CD4-positive, CD25-positive, alpha-beta regulatory T cell (primary cell): Measurements from ENCODE around the gene GLB1L2. TPM values are rescaled to one million over a fixed set of nuclear protein-coding genes. Genes with fewer than 3 reads are reported as not detected.

Experiments used
- ATAC-seq, 2 donors: fragments of 150-1000 bp; cut with Tn5 transposase; one replicate each; pipeline ENCODE4 v1.10.0; 2021; ENCODE audit warnings: low read depth in 2 of 2, moderate number of reproducible peaks in 2 of 2, moderate library complexity in 1 of 2
- DNase-seq, 3 donors: peaks; one replicate each; pipeline versions ENCODE4 v3.0.0 to v3.0.0-alpha.2; 2012 to 2022; ENCODE audit warnings: mixed read lengths in 1 of 3
- H3K27ac ChIP-seq: one replicate; pipeline ENCODE4 v1.7.0; 2013; ENCODE audit warnings: mild to moderate bottlenecking, low read length; ENCODE audit not compliant: insufficient read depth, poor library complexity, severe bottlenecking
- H3K27me3 ChIP-seq: one replicate; pipeline ENCODE4 v1.7.0; 2013; ENCODE audit warnings: low read length; ENCODE audit not compliant: control insufficient read depth, insufficient read depth
- H3K36me3 ChIP-seq: one replicate; pipeline ENCODE4 v1.7.0; 2013; ENCODE audit warnings: mild to moderate bottlenecking, low read length, moderate library complexity; ENCODE audit not compliant: control insufficient read depth, insufficient read depth
- H3K4me1 ChIP-seq: 2 replicates; pipeline ENCODE4 v1.7.0; 2013; ENCODE audit warnings: mild to moderate bottlenecking, low read length; ENCODE audit not compliant: insufficient read depth, control insufficient read depth, poor library complexity, severe bottlenecking
- H3K4me3 ChIP-seq: one replicate; pipeline ENCODE4 v1.7.0; 2013; ENCODE audit warnings: low read depth, mild to moderate bottlenecking, low read length, moderate library complexity
- H3K9me3 ChIP-seq, 2 experiments: 1 replicate in 1 of 2; 2 replicates in 1 of 2; pipeline ENCODE4 v1.7.0; 2013; ENCODE audit warnings: low read length in 2 of 2, mild to moderate bottlenecking in 1 of 2, moderate library complexity in 1 of 2; ENCODE audit not compliant: control insufficient read depth in 2 of 2
- H3K27ac Mint-ChIP-seq, 3 donors: one replicate each; pipeline ENCODE4 v1.8.0; 2020 to 2022; ENCODE audit warnings: mild to moderate bottlenecking in 3 of 3, mixed read lengths in 3 of 3, moderate library complexity in 2 of 3
- H3K27me3 Mint-ChIP-seq: one replicate; pipeline ENCODE4 v1.8.0; 2022; ENCODE audit warnings: mild to moderate bottlenecking, mixed read lengths
- H3K36me3 Mint-ChIP-seq: one replicate; pipeline ENCODE4 v1.8.0; 2020; ENCODE audit warnings: mixed read lengths
- H3K4me1 Mint-ChIP-seq, 4 donors: one replicate each; pipeline ENCODE4 v1.8.0; 2020 to 2022; ENCODE audit warnings: mixed read lengths in 4 of 4, mild to moderate bottlenecking in 1 of 4
- H3K4me3 Mint-ChIP-seq, 4 donors: one replicate each; pipeline ENCODE4 v1.8.0; 2020 to 2022; ENCODE audit warnings: mild to moderate bottlenecking in 4 of 4, mixed read lengths in 4 of 4, moderate library complexity in 3 of 4
- H3K9me3 Mint-ChIP-seq, 7 donors: one replicate each; pipeline ENCODE4 v1.8.0; 2020 to 2022; ENCODE audit warnings: mixed read lengths in 7 of 7, mild to moderate bottlenecking in 3 of 7, moderate library complexity in 2 of 7
- polyA plus RNA-seq, 4 donors: library from polyadenylated mRNA; unstranded; fragments of 300-500 nt; fragmentation: Illumina TruSeq; gene quantifications; one replicate each; pipeline ENCODE4 v1.2.3, GENCODE V29; 2021
- total RNA-seq: library from RNA; stranded (reverse); gene quantifications from one replicate; pipeline ENCODE4 v1.2.3, GENCODE V29; 2022

The GLB1L2 gene
- total and polyA plus RNA-seq, 5 donors from 2014 or later, result 0.11 to 0.79 (median 0.54) TPM; not detected in 1

- no peaks in the 10 kb centered on the region for H3K27me3 ChIP-seq
- Mint-ChIP-seq H3K27me3 (no peaks in the 10 kb centered on the region), H3K36me3 (no peaks in the 10 kb centered on the region), H3K27ac (no peak overlapping the region), H3K4me3 (no peak overlapping the region), H3K4me1 (peaks cover 0 to 14% (median 2%) of the 10 kb centered on the region in 4 donors), H3K9me3 (no peaks in the 10 kb centered on the region)
- ATAC-seq (no peak), DNase-seq (no peak)
- H3K4me1 ChIP-seq, result peaks cover 10% of the 10 kb centered on the region
- no peak overlapping the region for H3K4me3 ChIP-seq
- H3K9me3 ChIP-seq, result no peaks in the 10 kb centered on the region
- H3K27ac ChIP-seq, result no peak overlapping the region
- no peaks in the 10 kb centered on the region for H3K36me3 ChIP-seq
Measured at GRCh38 chr11:134387501-134387900, 55.7 kb downstream of the GLB1L2 start.

DNA sequence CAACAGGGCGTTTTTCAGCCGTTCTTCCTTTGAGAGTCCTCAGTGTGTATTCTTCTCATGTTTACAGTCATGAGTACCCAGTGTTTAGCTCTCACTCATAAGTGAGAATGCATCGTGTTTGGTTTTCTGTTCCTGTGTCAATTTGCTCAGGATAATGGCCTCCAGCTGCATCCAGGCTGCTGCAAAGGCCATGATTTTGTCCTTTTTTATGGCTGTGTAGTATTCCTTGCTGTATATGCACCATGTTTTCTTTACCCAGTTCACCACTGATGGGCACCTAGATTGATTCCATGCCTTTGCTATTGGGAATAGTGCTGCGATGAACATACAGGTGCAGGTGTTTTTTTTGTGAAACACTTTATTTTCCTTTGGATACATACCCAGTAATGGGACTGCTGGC is 56.8 kb downstream of the GLB1L2 start:
- H3K4me3 Mint-ChIP-seq, result no peak overlapping the region
- H3K4me1 ChIP-seq, result peaks cover 10% of the 10 kb centered on the region
- no peak overlapping the region for H3K27ac ChIP-seq

DNA sequence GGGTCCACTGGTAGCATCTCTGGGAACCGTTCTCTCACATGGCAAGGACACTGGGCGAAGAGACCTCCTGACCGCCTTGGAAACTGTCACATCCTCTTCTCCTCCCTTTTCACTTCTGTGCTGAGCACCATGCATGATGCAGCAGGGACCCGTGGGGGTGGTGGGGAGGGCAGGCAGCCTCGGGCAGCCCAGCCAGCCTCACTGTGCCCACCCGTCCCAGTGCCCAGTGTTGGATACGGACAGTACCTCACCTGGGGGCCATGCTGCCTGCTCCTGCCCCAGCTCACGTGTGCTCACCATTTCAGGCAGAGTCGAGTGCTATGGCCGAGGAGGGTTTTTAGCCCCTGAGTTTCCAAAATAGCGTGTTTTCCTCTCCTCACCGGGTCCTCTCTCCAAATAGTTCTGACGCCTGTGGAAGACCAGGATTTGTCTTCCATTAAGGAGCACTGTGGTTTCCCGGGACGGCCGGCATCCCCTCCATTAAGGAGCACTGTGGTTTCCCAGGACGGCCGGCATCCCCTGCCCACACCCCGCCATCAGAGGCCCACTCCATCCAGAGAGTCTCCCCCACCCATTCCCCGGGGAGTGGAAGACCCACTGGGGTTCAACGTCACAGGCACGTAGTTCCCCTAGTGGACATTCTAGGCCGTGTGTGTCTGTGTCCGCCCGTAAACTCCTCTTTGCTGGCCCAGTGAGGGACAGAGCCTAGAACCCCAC is 57.8 kb downstream of the GLB1L2 start:
- H3K27me3 ChIP-seq, result no peaks in the 10 kb centered on the region
- Mint-ChIP-seq H3K4me1 (peaks cover 0 to 14% (median 2%) of the 10 kb centered on the region in 4 donors), H3K9me3 (no peaks in the 10 kb centered on the region), H3K27ac (no peak overlapping the region), H3K27me3 (no peaks in the 10 kb centered on the region), H3K4me3 (no peak overlapping the region), H3K36me3 (no peaks in the 10 kb centered on the region)
- peaks cover 10% of the 10 kb centered on the region for H3K4me1 ChIP-seq
- H3K4me3 ChIP-seq, result no peak overlapping the region
- no peak overlapping the region for H3K27ac ChIP-seq
- no peak for ATAC-seq
- H3K9me3 ChIP-seq, result no peaks in the 10 kb centered on the region
- H3K36me3 ChIP-seq, result no peaks in the 10 kb centered on the region
- DNase-seq, result no peak

More for the DNA sequence above, 56.8 kb downstream of the GLB1L2 start:
- Mint-ChIP-seq H3K27ac (no peak overlapping the region), H3K36me3 (no peaks in the 10 kb centered on the region), H3K27me3 (no peaks in the 10 kb centered on the region), H3K4me1 (peaks cover 0 to 14% (median 2%) of the 10 kb centered on the region in 4 donors), H3K9me3 (no peaks in the 10 kb centered on the region)
- no peaks in the 10 kb centered on the region for H3K27me3 ChIP-seq
- no peaks in the 10 kb centered on the region for H3K9me3 ChIP-seq
- ATAC-seq, result no peak
- no peaks in the 10 kb centered on the region for H3K36me3 ChIP-seq
- DNase-seq, result no peak
- H3K4me3 ChIP-seq, result no peak overlapping the region

DNA sequence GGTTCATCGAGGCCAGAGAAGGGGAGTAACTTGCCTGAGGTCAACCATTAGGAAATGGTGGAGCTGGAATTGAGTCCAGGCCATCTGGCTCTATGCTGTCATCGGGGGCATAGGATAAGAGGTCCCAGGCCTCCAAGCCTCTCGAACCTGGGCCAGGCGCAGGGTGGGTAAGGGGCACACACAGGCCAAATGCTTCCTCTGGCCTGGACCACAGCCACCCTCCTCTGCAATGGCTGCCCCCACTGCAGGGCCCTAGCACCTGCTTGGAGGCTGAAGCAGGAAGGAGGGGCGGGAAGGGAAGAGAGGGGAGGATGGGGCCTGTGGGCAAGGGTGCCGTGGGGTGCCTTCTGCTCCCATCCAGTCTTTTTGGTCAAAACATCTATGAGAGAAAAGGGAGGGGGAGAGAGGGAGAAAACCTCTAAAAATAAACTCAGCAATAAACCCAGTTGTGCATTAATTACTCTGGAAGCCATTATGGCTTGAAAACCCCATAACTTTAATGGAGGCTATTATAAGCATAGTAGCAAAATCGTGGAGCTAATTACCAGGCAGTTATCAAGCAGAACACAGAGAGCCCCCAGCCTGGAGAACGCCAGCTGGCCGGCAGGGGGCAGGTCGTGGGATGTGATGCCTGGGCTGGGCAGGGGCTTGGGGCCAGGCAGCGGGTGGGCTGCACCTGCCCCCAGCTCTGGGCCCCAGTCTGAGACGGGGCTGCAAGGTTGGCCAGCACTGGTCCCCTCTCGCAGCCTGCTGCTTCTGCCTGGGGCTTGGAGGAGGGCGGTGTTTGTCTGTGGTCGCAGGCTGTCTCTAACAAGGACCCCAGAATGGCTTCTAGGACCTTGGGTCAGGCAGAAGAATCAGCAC is 59.1 kb downstream of the GLB1L2 start:
- Histone ChIP-seq H3K4me1 (peaks cover 10% of the 10 kb centered on the region), H3K4me3 (no peak overlapping the region), H3K36me3 (no peaks in the 10 kb centered on the region), H3K9me3 (no peaks in the 10 kb centered on the region), H3K27me3 (no peaks in the 10 kb centered on the region), H3K27ac (no peak overlapping the region)
- no peak for ATAC-seq
- peaks cover 3% of the 10 kb centered on the region for H3K27me3 Mint-ChIP-seq
- no peak overlapping the region for H3K4me3 Mint-ChIP-seq
- no peaks in the 10 kb centered on the region for H3K9me3 Mint-ChIP-seq
- no peak overlapping the region for H3K27ac Mint-ChIP-seq
- H3K36me3 Mint-ChIP-seq, result no peaks in the 10 kb centered on the region
- peaks cover 0 to 14% (median 2%) of the 10 kb centered on the region in 4 donors for H3K4me1 Mint-ChIP-seq
- DNase-seq, result no peak

GRCh38 chr11:134391656-134392055 is 59.9 kb downstream of the GLB1L2 start:
- Histone ChIP-seq H3K4me3 (no peak overlapping the region), H3K9me3 (no peaks in the 10 kb centered on the region), H3K36me3 (no peaks in the 10 kb centered on the region), H3K27me3 (no peaks in the 10 kb centered on the region), H3K4me1 (peaks cover 7% of the 10 kb centered on the region), H3K27ac (no peak overlapping the region)
- H3K27me3 Mint-ChIP-seq, result peaks cover 4% of the 10 kb centered on the region
- H3K4me3 Mint-ChIP-seq, result no peak overlapping the region
- peaks cover 0 to 9% (median 2%) of the 10 kb centered on the region in 4 donors for H3K4me1 Mint-ChIP-seq
- no peak overlapping the region for H3K27ac Mint-ChIP-seq
- DNase-seq (no peak), ATAC-seq (no peak)
- H3K36me3 Mint-ChIP-seq, result no peaks in the 10 kb centered on the region
- H3K9me3 Mint-ChIP-seq, result no peaks in the 10 kb centered on the region

GRCh38 chr11:134392953-134393615 is 61.3 kb downstream of the GLB1L2 start:
- H3K9me3 Mint-ChIP-seq, result peaks cover 0 to 1% (median 0%) of the 10 kb centered on the region in 7 donors
- H3K27me3 ChIP-seq, result no peaks in the 10 kb centered on the region
- no peak for DNase-seq
- H3K4me3 Mint-ChIP-seq, result no peak overlapping the region
- no peaks in the 10 kb centered on the region for H3K9me3 ChIP-seq
- no peaks in the 10 kb centered on the region for H3K36me3 Mint-ChIP-seq
- H3K4me1 Mint-ChIP-seq, result no peaks in the 10 kb centered on the region
- ATAC-seq, result no peak
- no peaks in the 10 kb centered on the region for H3K36me3 ChIP-seq
- no peak overlapping the region for H3K27ac Mint-ChIP-seq
- peaks cover 4% of the 10 kb centered on the region for H3K27me3 Mint-ChIP-seq
- no peak overlapping the region for H3K4me3 ChIP-seq
- no peak overlapping the region for H3K27ac ChIP-seq
- H3K4me1 ChIP-seq, result no peaks in the 10 kb centered on the region

- no peak overlapping the region for H3K4me3 Mint-ChIP-seq
- Histone ChIP-seq H3K36me3 (no peaks in the 10 kb centered on the region), H3K4me3 (no peak overlapping the region), H3K27ac (no peak overlapping the region), H3K9me3 (no peaks in the 10 kb centered on the region), H3K27me3 (no peaks in the 10 kb centered on the region), H3K4me1 (no peaks in the 10 kb centered on the region)
- H3K9me3 Mint-ChIP-seq, result peaks cover 0 to 1% (median 0%) of the 10 kb centered on the region in 7 donors
- no peak for DNase-seq
- no peaks in the 10 kb centered on the region for H3K36me3 Mint-ChIP-seq
- H3K27ac Mint-ChIP-seq, result no peak overlapping the region
- no peak for ATAC-seq
- no peaks in the 10 kb centered on the region for H3K4me1 Mint-ChIP-seq
- peaks cover 4% of the 10 kb centered on the region for H3K27me3 Mint-ChIP-seq
Measured at GRCh38 chr11:134393638-134394037, 61.9 kb downstream of the GLB1L2 start.
